Thyroid gland (tissue), 4 donors: Measurements from ENCODE around the gene CCDC121. TPM values are rescaled to one million over a fixed set of nuclear protein-coding genes. Genes with fewer than 3 reads are reported as not detected.

Experiments used
- DNase-seq, 2 donors: peaks; one replicate each; pipeline ENCODE4 v3.0.0-alpha.2; 2019
- H3K27ac ChIP-seq, 3 donors: fragments of 200-600 bp; sonication (generic); 1 replicate in 2 of 3; 2 replicates in 1 of 3; pipeline ENCODE4 v1.5.1; 2016 to 2019; ENCODE audit warnings: mild to moderate bottlenecking in 1 of 3, moderate library complexity in 1 of 3
- H3K27me3 ChIP-seq: fragments of 200-600 bp; sonication (generic); one replicate; pipeline ENCODE4 v1.5.1; 2019
- H3K36me3 ChIP-seq, 2 donors: fragments of 200-600 bp; sonication (generic); one replicate each; pipeline ENCODE4 v1.5.1; 2016 to 2019
- H3K4me1 ChIP-seq, 2 donors: fragments of 200-600 bp; sonication (generic); one replicate each; pipeline ENCODE4 v1.5.1; 2017 to 2019
- H3K4me3 ChIP-seq, 3 donors: fragments of 200-600 bp; sonication (generic); replicated peaks in 1 of 3; 1 replicate in 2 of 3; 2 replicates in 1 of 3; pipeline ENCODE4 v1.5.1; 2016; ENCODE audit warnings: mild to moderate bottlenecking in 1 of 3
- H3K9me3 ChIP-seq: fragments of 200-600 bp; sonication (generic); one replicate; pipeline ENCODE4 v1.5.1; 2017
- POLR2A ChIP-seq, 2 donors: fragments of 450-650 bp; IDR thresholded peaks; one replicate each; pipeline ENCODE4 v1.6.1; 2017; ENCODE audit warnings: antibody characterized with exemption in 2 of 2, mild to moderate bottlenecking in 2 of 2, moderate library complexity in 1 of 2
- WGBS, 2 donors: methylation state at CpG; one replicate each; pipeline ENCODE4 v1.1.5; 2017; 5-methylcytosine and 5-hydroxymethylcytosine counted together
- intact Hi-C: fragments of 100-400 bp; cut with DNase I; formaldehyde crosslinking; loops from one replicate; pipeline ENCODE4 v1.15.1; 2023
- total RNA-seq, 4 donors: library from RNA; depleted of rRNA; stranded (reverse); fragments of >200 nt; gene quantifications; one replicate each; pipeline ENCODE4 v1.2.3, GENCODE V29; 2016
- TF ChIP-seq, protein P1 (sequence below), 6 experiments: fragments of 200-600 bp in 3 of 6; fragments of 450-650 bp in 3 of 6; sonication (generic) in 3 of 6; IDR thresholded peaks; one replicate each; pipeline ENCODE4 v1.5.1; 2016 to 2019; ENCODE audit warnings: antibody characterized with exemption in 6 of 6, mild to moderate bottlenecking in 2 of 6, inconsistent platforms in 1 of 6, moderate library complexity in 1 of 6

Gene CCDC121
- total RNA-seq, 4 donors from 2014 or later = 7.2 to 9.9 (median 8.0) TPM

DNA sequence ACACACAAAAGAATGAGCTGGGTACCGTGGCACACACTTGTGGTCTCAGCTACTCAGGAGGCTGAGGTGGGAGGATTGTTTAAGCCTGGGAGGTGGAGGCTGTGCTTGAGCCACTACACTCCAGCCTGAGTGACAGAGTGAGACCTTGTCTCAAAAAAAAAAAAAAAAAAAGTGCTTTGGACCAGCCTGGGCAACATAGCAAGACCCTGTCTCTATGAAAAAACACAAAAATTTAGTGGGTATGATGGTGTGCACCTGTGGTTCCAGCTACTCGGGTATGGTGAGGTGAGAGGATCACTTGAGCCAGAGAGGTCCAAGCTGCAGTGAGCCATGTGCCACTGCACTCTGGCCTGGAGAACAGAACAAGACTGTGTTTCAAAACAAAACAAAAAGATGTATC is 35.6 kb downstream of the CCDC121 start:
- no peaks in the 10 kb centered on the region for H3K27me3 ChIP-seq
- intact Hi-C loops = no loop called here
- H3K36me3 ChIP-seq = no peaks in the 10 kb centered on the region
- H3K4me1 ChIP-seq = no peaks in the 10 kb centered on the region
- no peak overlapping the region for H3K27ac ChIP-seq
- no peaks in the 10 kb centered on the region for H3K9me3 ChIP-seq
- TF ChIP-seq, protein P1, sequence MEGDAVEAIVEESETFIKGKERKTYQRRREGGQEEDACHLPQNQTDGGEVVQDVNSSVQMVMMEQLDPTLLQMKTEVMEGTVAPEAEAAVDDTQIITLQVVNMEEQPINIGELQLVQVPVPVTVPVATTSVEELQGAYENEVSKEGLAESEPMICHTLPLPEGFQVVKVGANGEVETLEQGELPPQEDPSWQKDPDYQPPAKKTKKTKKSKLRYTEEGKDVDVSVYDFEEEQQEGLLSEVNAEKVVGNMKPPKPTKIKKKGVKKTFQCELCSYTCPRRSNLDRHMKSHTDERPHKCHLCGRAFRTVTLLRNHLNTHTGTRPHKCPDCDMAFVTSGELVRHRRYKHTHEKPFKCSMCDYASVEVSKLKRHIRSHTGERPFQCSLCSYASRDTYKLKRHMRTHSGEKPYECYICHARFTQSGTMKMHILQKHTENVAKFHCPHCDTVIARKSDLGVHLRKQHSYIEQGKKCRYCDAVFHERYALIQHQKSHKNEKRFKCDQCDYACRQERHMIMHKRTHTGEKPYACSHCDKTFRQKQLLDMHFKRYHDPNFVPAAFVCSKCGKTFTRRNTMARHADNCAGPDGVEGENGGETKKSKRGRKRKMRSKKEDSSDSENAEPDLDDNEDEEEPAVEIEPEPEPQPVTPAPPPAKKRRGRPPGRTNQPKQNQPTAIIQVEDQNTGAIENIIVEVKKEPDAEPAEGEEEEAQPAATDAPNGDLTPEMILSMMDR (IDR thresholded peaks at IDR 0.05) = no peak
- TF ChIP-seq POLR2A (IDR thresholded peaks at IDR 0.05) = no peak
- no peak for DNase-seq
- no peak overlapping the region for H3K4me3 ChIP-seq
- 92 to 98% methylated on average over 2 of the region's 2 CpGs for WGBS, 2 donors

DNA sequence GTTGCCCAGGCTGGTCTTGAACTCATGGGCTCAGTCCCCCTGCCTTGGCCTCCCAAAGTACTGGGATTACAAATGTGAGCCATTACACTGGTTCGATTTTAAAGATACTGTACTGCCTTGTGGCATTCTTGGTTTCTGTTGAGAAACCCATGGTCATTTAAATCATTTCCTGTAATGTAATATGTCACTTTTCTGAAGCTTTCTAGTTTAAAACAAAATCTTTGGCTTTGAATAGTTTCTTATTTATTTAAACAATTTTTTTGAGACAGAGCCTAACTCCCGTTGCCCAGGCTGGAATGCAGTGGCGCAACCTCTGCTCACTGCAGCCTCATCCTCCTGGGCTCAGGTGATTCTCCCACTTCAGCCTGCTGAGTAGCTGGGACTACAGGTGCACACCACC is 37.1 kb downstream of the CCDC121 start:
- no peak for DNase-seq
- H3K36me3 ChIP-seq = no peaks in the 10 kb centered on the region
- no peak overlapping the region for H3K4me3 ChIP-seq
- no peaks in the 10 kb centered on the region for H3K9me3 ChIP-seq
- 92 to 98% methylated on average over 3 of the region's 3 CpGs for WGBS, 2 donors
- H3K27me3 ChIP-seq = no peaks in the 10 kb centered on the region
- no peaks in the 10 kb centered on the region for H3K4me1 ChIP-seq
- TF ChIP-seq POLR2A (IDR thresholded peaks at IDR 0.05) = no peak
- TF ChIP-seq, protein P1 (IDR thresholded peaks at IDR 0.05) = no peak
- no peak overlapping the region for H3K27ac ChIP-seq
- intact Hi-C loops = no loop called here

DNA sequence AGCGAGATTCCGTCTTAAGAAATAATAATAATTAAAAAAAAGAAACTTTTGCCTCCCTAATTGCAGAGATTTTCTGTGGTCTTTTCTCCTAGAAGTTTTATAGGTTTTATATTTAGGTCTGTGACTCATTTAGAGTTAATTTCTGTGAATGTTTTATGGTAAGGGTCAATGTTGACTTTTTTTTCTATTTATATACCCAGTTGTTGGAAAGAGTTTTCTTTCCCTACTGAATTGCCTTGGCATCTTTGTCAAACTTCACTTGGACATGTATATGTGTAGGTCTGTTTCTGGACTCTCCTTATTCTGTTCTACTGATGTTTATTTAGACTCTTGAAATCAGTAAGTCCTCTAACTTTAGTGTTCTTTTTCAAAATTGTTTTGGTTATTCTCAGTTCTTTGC is 40.5 kb downstream of the CCDC121 start:
- Histone ChIP-seq H3K4me1 (peaks cover 12 to 17% of the 10 kb centered on the region in 2 donors), H3K27ac (no peak overlapping the region), H3K9me3 (no peaks in the 10 kb centered on the region), H3K4me3 (no peak overlapping the region), H3K27me3 (no peaks in the 10 kb centered on the region), H3K36me3 (no peaks in the 10 kb centered on the region)
- TF ChIP-seq, protein P1 (IDR thresholded peaks at IDR 0.05) = no peak
- TF ChIP-seq POLR2A (IDR thresholded peaks at IDR 0.05) = no peak
- no peak for DNase-seq
- WGBS, 2 donors = 95% methylated on average over 2 of the region's 2 CpGs
- intact Hi-C loops = no loop called here

DNA sequence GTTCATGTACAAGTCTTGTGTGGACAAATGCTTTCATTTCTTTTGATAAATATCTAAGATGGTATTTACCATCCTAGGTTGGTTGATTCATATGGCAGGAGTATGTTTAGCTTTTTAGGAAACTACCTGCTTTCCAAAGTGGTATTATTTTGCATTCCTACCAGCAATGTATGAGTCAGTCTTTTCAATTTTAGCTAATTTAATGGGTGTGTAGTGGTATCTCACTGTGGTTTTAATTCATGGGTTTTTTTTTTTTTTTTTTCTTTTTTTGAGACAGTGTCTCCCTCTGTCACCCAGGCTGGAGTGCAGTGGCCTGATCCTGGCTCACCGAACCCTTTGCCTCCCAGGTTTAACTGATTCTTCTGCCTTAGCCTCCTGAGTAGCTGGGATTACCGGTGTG is 41.8 kb downstream of the CCDC121 start:
- intact Hi-C loops = no loop called here
- H3K27me3 ChIP-seq = no peaks in the 10 kb centered on the region
- 96 to 98% methylated on average over 2 of the region's 2 CpGs for WGBS, 2 donors

DNA sequence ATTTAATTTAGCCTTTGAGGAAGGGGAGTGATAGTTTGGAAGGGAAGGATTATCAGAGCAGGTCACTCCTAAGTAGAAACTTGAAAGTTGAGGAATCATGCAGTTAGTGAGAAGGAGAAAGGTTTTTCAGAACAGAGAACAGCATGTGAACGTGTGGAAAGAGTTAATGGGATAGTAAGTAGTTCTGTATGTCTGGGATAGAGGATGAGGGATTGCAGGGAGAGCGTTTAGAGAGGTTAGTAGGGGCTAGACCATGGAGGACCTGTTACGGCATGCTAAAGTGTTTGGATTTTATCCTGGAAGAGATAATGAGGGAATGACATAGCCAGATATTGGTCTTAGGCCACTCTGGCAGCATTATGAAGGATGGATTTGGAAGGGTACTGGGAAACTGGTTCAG is 44.2 kb downstream of the CCDC121 start:
- H3K4me3 ChIP-seq = no peak overlapping the region
- no peaks in the 10 kb centered on the region for H3K27me3 ChIP-seq
- H3K4me1 ChIP-seq = peaks cover 12 to 17% of the 10 kb centered on the region in 2 donors
- H3K27ac ChIP-seq = no peak overlapping the region
- TF ChIP-seq, protein P1 (IDR thresholded peaks at IDR 0.05) = no peak
- TF ChIP-seq POLR2A (IDR thresholded peaks at IDR 0.05) = no peak
- intact Hi-C loops = no loop called here
- no peaks in the 10 kb centered on the region for H3K36me3 ChIP-seq
- DNase-seq = no peak
- no peaks in the 10 kb centered on the region for H3K9me3 ChIP-seq
- WGBS, 2 donors = 81 to 84% methylated on average over 3 of the region's 3 CpGs

More for the DNA sequence above, 41.8 kb downstream of the CCDC121 start:
- Histone ChIP-seq H3K4me1 (peaks cover 12 to 17% of the 10 kb centered on the region in 2 donors), H3K36me3 (no peaks in the 10 kb centered on the region), H3K27ac (no peak overlapping the region), H3K9me3 (no peaks in the 10 kb centered on the region), H3K4me3 (no peak overlapping the region)
- TF ChIP-seq POLR2A (IDR thresholded peaks at IDR 0.05) = no peak
- TF ChIP-seq, protein P1 (IDR thresholded peaks at IDR 0.05) = no peak
- no peak for DNase-seq
